Activated naive CD4-positive, alpha-beta T cell treated with anti-CD3 and anti-CD28 coated beads for 36 hours (primary cell): ENCODE measurements around the gene CRISP2. TPM values are rescaled to one million over a fixed set of nuclear protein-coding genes. Genes with fewer than 3 reads are reported as not detected.

Source experiments
- CTCF ChIA-PET: fragments of 350-600 bp; sonication (Branson Sonifier 250); formaldehyde crosslinking; loops from one replicate; lab custom pipeline; 2021; ENCODE audit warnings: antibody characterized with exemption; lab: Charles Lee
- DNase-seq: peaks from one replicate; pipeline ENCODE4 v3.0.0-alpha.2; 2020
- H3K27ac Mint-ChIP-seq: one replicate; pipeline ENCODE4 v1.8.0; 2021; ENCODE audit warnings: mild to moderate bottlenecking, mixed read lengths
- H3K27me3 Mint-ChIP-seq: one replicate; pipeline ENCODE4 v1.8.0; 2021; ENCODE audit warnings: low read depth, mixed read lengths
- H3K36me3 Mint-ChIP-seq: one replicate; pipeline ENCODE4 v1.8.0; 2021; ENCODE audit warnings: low read depth, mixed read lengths
- H3K4me1 Mint-ChIP-seq: one replicate; pipeline ENCODE4 v1.8.0; 2021; ENCODE audit warnings: low read depth, mixed read lengths
- H3K4me3 Mint-ChIP-seq: one replicate; pipeline ENCODE4 v1.8.0; 2021; ENCODE audit warnings: mild to moderate bottlenecking, moderate library complexity, mixed read lengths
- H3K9me3 Mint-ChIP-seq: one replicate; pipeline ENCODE4 v1.8.0; 2021; ENCODE audit warnings: mixed read lengths
- intact Hi-C: fragments of 100-400 bp; cut with micrococcal nuclease; formaldehyde crosslinking; loops from one replicate; pipeline ENCODE4 v1.15.1; 2023
- total RNA-seq, 2 experiments: library from RNA; stranded (reverse); gene quantifications; one replicate each; pipeline ENCODE4 v1.2.3, GENCODE V29; 2021

Gene CRISP2
- total RNA-seq, 2 experiments from 2014 or later = not detected

GRCh38 chr6:49651239-49651638 is 62.1 kb downstream of the CRISP2 start:
- DNase-seq = no peak
- Mint-ChIP-seq H3K4me1 (no peaks in the 10 kb centered on the region), H3K36me3 (no peaks in the 10 kb centered on the region)

GRCh38 chr6:49649988-49650387 is 63.4 kb downstream of the CRISP2 start:
- Mint-ChIP-seq H3K27me3 (no peaks in the 10 kb centered on the region), H3K4me1 (no peaks in the 10 kb centered on the region), H3K27ac (no peak overlapping the region), H3K36me3 (no peaks in the 10 kb centered on the region), H3K4me3 (no peak overlapping the region), H3K9me3 (no peaks in the 10 kb centered on the region)
- CTCF ChIA-PET = interaction anchor here (0.6 kb wide), 2 partner anchors 197 to 807 kb away, joined by 3 read pairs; no protein-coding TSS in a partner anchor
- no peak for DNase-seq
- intact Hi-C loops = no loop called here

More at GRCh38 chr6:49651239-49651638, 62.1 kb downstream of the CRISP2 start:
- Mint-ChIP-seq H3K27ac (no peak overlapping the region), H3K4me3 (no peak overlapping the region), H3K27me3 (no peaks in the 10 kb centered on the region), H3K9me3 (no peaks in the 10 kb centered on the region)
- intact Hi-C loops = no loop called here
- CTCF ChIA-PET = no interaction called here

GRCh38 chr6:49648036-49648435 is 65.3 kb downstream of the CRISP2 start:
- CTCF ChIA-PET = no interaction called here
- H3K27ac Mint-ChIP-seq = no peak overlapping the region

GRCh38 chr6:49647476-49647875 is 65.9 kb downstream of the CRISP2 start:
- Mint-ChIP-seq H3K4me3 (no peak overlapping the region), H3K27me3 (no peaks in the 10 kb centered on the region)
- intact Hi-C loops = no loop called here

More at GRCh38 chr6:49648036-49648435, 65.3 kb downstream of the CRISP2 start:
- DNase-seq = no peak
- Mint-ChIP-seq H3K36me3 (no peaks in the 10 kb centered on the region), H3K27me3 (no peaks in the 10 kb centered on the region), H3K4me1 (no peaks in the 10 kb centered on the region), H3K9me3 (no peaks in the 10 kb centered on the region), H3K4me3 (no peak overlapping the region)
- intact Hi-C loops = no loop called here

GRCh38 chr6:49646942-49647341 is 66.4 kb downstream of the CRISP2 start:
- no peak overlapping the region for H3K27ac Mint-ChIP-seq
- H3K36me3 Mint-ChIP-seq = no peaks in the 10 kb centered on the region
- intact Hi-C loops = no loop called here
- no peak overlapping the region for H3K4me3 Mint-ChIP-seq
- H3K4me1 Mint-ChIP-seq = no peaks in the 10 kb centered on the region
- CTCF ChIA-PET = interaction anchor here (1.0 kb wide), 1 partner anchor 18 kb away, joined by 3 read pairs; no protein-coding TSS in a partner anchor
- H3K27me3 Mint-ChIP-seq = no peaks in the 10 kb centered on the region
- no peaks in the 10 kb centered on the region for H3K9me3 Mint-ChIP-seq
- DNase-seq = no peak

More at GRCh38 chr6:49647476-49647875, 65.9 kb downstream of the CRISP2 start:
- CTCF ChIA-PET = no interaction called here
- H3K27ac Mint-ChIP-seq = no peak overlapping the region
- DNase-seq = no peak
- H3K4me1 Mint-ChIP-seq = no peaks in the 10 kb centered on the region
- H3K36me3 Mint-ChIP-seq = no peaks in the 10 kb centered on the region
- no peaks in the 10 kb centered on the region for H3K9me3 Mint-ChIP-seq

- intact Hi-C loops = no loop called here
- Mint-ChIP-seq H3K27me3 (no peaks in the 10 kb centered on the region), H3K4me3 (no peak overlapping the region), H3K4me1 (no peaks in the 10 kb centered on the region), H3K36me3 (no peaks in the 10 kb centered on the region), H3K27ac (no peak overlapping the region), H3K9me3 (no peaks in the 10 kb centered on the region)
- DNase-seq = no peak
- CTCF ChIA-PET = interaction anchor here (1.0 kb wide), 1 partner anchor 18 kb away, joined by 3 read pairs; no protein-coding TSS in a partner anchor
These were observed 67.1 kb downstream of the CRISP2 start for GRCh38 chr6:49646130-49646824.

GRCh38 chr6:49645139-49645538 is 68.2 kb downstream of the CRISP2 start:
- H3K27me3 Mint-ChIP-seq = no peaks in the 10 kb centered on the region
- H3K36me3 Mint-ChIP-seq = no peaks in the 10 kb centered on the region
- no peaks in the 10 kb centered on the region for H3K4me1 Mint-ChIP-seq
- DNase-seq = no peak
- no peak overlapping the region for H3K27ac Mint-ChIP-seq
- CTCF ChIA-PET = no interaction called here
- intact Hi-C loops = no loop called here
- no peaks in the 10 kb centered on the region for H3K9me3 Mint-ChIP-seq
- no peak overlapping the region for H3K4me3 Mint-ChIP-seq

Other genes starting within 250 kb of the CRISP2 start
- gene GLYATL3, start 213.6 kb downstream of the CRISP2 start, total RNA-seq = not detected
- gene C6orf141, start 162.9 kb downstream of the CRISP2 start, total RNA-seq = under 1 TPM; 0.42 to 0.91 TPM
- not detected for gene RHAG, start 76.7 kb downstream of the CRISP2 start, total RNA-seq
- gene CRISP3, start 30.8 kb upstream of the CRISP2 start, total RNA-seq = not detected
- gene PGK2, start 73.7 kb upstream of the CRISP2 start, total RNA-seq = not detected
- not detected for gene CRISP1, start 153.0 kb upstream of the CRISP2 start, total RNA-seq